ENCODE data around the gene CA10. TPM values are rescaled to one million over a fixed set of nuclear protein-coding genes. Genes with fewer than 3 reads are reported as not detected.

Gene CA10
- total RNA-seq = not detected in 2 replicates

DNA sequence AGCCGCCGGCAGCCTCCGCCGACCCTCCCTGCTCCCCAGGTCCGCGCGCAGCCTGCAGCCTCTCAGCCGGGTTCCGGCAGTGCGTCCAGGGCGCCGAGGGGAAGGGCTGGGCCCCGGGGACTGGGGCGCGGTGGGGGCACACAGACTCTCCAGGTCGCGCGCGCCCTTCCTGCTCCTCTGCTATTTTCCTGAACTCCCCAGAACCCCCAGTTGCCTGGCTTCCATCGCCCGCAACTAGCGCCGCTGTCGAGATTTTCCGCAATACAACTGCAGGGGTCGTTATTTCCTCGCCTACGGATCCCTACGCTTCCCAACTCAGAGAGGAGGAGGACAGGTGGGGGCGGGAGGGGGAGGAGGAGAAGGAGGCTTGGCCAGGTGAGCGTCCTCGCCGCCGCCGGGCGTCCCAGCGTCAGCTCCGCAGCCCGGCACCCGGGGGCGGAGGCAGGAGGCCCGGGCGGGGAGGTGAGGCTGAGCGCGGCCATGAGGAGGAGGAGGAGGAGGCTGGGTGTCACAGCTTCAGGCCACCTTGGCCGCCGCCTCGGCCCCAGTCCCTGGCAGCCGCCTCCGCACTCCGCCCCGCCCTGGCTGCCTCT, at the start of gene CA10:
Gene CA10 (minus strand): TSS at position 265 of the 593 bp plus-strand sequence.

Measured in smooth muscle cell of the umbilical artery (primary cell).